Activated CD8-positive, alpha-beta memory T cell treated with anti-CD3 and anti-CD28 coated beads, Interleukin-2, amount 50 U/mL, for 1 hour (primary cell): ENCODE data around the gene PTPN11.
A peak's percentile ranks its signal among the peaks of the same experiment; 100 is the strongest.
"Not testable (repeated sequence)": the region's sequence is repeated elsewhere in the genome, so short reads cannot be mapped to it uniquely, and the experiment has no call there.

Experiments used
- DNase-seq: peaks from one replicate; pipeline ENCODE4 v3.0.0-alpha.2; 2020; ENCODE audit errors: extremely low read depth

Gene PTPN11

GRCh38 chr12:112409064-112409905, 9.5 kb upstream of the PTPN11 start, which contains the start of gene RPL6:
RPL6 (minus strand) TSS chr12:112409605; CDS start chr12:112408656, 949 bp downstream.
- peak; percentile 61 for DNase-seq

DNA sequence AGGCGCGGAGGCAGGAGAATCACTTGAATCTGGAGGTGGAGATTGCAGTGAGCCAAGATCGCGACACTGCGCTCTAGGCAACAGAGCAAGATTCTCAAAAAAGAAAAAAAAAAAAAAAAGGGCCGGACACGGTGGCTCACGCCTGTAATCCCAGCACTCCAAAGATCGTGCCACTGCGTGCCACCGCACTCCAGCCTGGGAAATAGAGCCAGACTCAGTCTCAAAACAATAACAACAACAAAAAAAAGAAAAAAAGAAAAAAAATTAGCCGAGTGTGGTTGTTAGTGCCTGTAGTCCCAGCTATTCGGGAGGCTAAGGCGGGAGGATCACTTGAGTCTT, 8.9 kb upstream of the PTPN11 start:
- no peak for DNase-seq

DNA sequence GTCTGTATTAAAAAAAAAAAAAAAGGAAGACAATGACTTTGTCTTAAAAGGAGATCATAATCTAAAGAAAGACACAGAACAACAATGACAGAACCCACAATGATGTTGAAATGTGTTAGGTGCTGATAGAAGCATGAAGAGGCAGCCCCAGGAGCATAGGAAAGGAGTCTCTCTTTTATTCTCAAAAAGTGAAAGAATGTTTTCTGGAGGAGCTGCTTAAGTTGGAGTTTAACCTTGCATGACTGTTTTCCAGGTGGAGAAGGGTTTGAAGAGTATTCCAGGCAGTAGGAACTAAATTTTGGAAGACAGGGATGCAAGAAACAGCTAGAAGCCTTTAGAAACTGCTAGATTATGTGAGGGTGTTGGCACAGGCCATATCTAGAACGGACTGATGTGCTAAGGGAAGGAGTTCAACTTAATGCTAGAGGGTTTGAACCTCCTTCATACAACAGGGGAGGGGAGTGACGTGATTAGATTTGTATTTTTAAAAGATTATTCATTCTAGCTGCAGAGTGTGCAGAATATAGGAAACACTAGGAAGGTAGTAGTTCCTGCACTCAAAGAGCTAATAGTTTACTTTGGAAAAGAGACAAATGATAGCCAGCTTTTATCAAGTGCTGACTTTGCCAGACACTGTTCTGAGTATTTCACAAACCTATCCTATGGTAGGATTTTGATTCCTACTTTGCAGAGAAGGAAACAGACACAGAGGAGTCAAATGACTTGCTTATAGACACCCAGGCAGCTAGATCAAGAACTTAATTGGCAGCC, 4.7 kb upstream of the PTPN11 start:
- no peak for DNase-seq

GRCh38 chr12:112415457-112415856, 3.3 kb upstream of the PTPN11 start:
- DNase-seq = not testable (repeated sequence)

DNA sequence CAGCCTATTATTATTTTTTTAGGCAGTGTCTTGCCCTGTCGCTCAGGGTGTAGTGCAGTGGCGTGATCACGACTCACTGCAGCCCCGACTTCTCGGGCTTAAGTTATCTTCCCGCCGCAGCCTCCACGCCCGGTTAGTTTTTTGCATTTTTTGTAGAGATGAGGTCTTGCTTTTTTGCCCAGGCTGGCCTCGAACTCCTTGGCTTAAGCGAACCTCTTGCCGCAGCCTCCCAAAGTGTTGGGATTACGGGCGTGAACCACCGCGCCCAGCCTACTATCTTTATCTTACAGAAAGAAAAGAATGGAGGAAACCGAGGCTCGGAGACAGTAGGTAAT, 507 bp upstream of the PTPN11 start:
- no peak for DNase-seq

GRCh38 chr12:112419297-112420133, 768 bp downstream of the PTPN11 start:
- no peak for DNase-seq

- DNase-seq = no peak
Observed at GRCh38 chr12:112420740-112421139, 2.0 kb downstream of the PTPN11 start.

GRCh38 chr12:112421363-112421762, 2.6 kb downstream of the PTPN11 start:
- DNase-seq = no peak

DNA sequence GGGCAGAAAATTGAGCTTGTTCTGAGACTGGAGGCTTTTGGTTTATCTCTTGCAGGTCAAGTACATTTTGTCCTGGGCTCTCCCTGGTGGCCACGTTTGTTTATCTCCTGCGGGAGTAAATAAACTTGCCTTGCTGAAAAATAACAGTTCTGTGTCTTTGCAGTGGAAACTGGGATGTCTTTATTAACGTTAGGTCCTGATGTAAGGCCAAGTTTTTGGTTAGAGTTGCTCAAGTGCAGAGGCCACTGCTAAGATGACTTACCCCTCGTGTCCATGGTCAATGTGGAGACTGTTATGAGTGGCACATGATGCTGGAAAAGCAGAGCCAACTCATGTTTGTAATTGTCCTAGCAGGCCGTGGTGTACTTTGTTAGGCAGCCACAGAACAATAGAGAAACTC, 3.8 kb downstream of the PTPN11 start:
- DNase-seq = no peak

DNA sequence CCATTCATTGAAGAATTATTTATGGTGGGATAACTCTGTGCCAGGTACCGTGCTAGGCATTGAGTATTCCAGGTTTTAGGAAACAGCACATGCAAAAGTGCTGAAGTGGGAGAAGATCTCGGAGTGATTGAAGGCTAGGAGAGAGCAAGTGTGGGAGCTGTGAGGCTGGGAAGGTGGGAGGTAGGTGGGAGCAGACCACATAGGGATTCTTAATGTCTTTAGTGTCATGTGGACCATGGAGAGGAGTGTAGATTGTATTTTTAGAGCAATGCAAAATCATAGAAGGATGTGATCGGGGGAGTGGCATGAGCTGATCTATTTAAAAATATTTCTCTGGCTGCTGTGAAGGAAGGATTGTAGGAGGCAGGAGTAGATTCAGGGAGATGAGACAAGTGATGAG, 5.4 kb downstream of the PTPN11 start:
- no peak for DNase-seq

- DNase-seq = no peak
Observed at GRCh38 chr12:112425582-112426382, 7.0 kb downstream of the PTPN11 start.

GRCh38 chr12:112427760-112428159, 9.0 kb downstream of the PTPN11 start:
- DNase-seq = no peak

- DNase-seq = no peak
Observed at GRCh38 chr12:112430929-112431328, 12.2 kb downstream of the PTPN11 start.

GRCh38 chr12:112431965-112432364, 13.2 kb downstream of the PTPN11 start:
- DNase-seq = no peak

DNA sequence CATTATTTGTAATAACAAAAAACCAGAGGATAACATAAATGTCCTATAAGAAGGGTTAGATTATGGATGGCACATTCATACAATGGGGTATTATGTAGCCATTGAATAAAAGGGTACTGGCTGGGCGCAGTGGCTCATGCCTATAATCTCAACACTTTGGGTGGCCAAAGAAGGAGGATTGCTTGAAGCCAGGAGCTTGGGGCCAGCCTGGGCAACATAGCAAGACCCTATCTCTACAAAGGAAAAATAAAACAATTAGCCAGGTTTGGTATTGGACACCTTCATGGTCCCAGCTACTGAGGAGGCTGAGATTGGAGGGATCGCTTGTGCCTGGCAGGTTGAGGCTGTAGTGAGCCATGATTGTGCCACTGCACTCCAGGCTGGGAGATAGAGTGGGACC, 14.8 kb downstream of the PTPN11 start:
- DNase-seq = no peak

- not testable (repeated sequence) for DNase-seq
Observed at GRCh38 chr12:112438645-112439044, 19.9 kb downstream of the PTPN11 start.

- no peak for DNase-seq
Observed at GRCh38 chr12:112439769-112440168, 21.0 kb downstream of the PTPN11 start.

DNA sequence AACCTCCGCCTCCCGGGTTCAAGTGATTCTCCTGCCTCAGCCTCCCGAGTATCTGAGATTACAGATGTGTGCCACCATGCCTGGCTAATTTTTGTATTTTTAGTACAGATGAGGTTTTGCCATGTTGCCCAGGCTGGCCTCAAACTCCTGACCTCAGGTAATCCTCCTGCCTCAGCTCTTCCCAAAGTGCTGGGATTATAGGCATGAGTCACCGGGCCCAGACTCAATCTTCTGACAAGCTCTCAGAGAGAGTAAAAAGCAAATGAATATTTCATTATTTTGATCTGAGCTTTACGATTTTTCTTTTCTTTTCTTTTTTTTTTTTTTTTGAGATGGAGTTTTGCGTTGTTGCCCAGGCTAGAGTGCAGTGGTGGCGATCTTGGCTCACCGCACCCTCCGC, 21.9 kb downstream of the PTPN11 start:
- not testable (repeated sequence) for DNase-seq

DNA sequence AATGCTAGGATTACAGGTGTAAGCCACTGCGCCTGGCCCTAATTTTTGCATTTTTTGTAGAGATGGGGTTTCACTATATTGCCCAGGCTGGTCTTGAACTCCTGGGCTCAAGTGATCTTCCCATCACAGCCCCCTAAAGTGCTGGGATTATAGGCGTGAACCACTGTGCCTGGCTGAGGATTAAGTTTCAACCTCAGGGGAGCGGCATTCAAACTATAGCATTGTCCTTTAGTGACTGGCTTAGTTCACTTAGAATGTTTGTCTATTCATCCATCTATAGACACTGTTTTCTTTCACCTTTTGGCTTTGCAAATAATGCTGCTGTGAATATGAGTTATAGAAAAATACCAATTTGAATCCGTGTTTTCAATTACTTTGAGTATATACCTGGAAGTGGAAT, 25.2 kb downstream of the PTPN11 start:
- no peak for DNase-seq

DNA sequence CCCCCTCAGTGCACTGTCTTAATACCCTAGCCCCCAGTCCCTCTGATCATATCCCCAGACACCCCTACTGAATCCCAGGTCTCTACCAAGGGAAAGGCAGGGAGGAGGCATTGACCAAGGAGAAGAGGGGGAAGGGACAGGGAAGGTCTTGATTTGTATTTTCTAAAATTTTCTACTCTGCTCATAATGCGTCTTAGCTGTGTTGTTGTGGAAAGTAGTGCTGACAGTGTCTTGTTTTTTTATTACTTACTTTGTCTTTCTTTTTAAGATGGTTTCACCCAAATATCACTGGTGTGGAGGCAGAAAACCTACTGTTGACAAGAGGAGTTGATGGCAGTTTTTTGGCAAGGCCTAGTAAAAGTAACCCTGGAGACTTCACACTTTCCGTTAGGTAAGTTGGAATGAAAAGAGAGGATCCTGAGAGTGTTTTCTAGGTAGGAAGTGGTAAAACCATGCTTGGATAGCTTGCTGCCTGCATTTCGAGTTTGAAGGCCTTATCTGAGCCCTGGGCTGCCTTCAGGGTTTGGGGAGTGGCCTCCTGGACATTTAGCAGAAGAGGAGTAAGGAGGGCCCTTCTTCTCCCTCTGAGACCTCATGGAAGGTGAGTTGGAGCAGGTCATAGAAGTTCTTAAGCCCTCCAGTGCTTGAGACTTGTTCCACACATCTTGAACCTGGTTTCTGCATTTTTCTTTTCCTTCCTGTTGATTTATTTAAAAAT, 27.4 kb downstream of the PTPN11 start:
- no peak for DNase-seq

- no peak for DNase-seq
Observed at GRCh38 chr12:112447106-112447505, 28.4 kb downstream of the PTPN11 start.
